B cell (primary cell): ENCODE data around the gene CORO2B. TPM values are rescaled to one million over a fixed set of nuclear protein-coding genes. Genes with fewer than 3 reads are reported as not detected.

Experiments used
- ATAC-seq: fragments of 200-7000 bp; cut with Tn5 transposase; one replicate; pipeline ENCODE4 v1.10.0; 2021; ENCODE audit warnings: low read depth, mild to moderate bottlenecking, moderate number of reproducible peaks, moderate library complexity
- CTCF ChIA-PET: fragments of 350-600 bp; sonication (Branson Sonifier 250); formaldehyde crosslinking; loops from one replicate; lab custom pipeline; 2021; ENCODE audit warnings: antibody characterized with exemption, inconsistent platforms; lab: Charles Lee
- POLR2A ChIA-PET: fragments of 350-600 bp; sonication (Branson Sonifier 250); formaldehyde crosslinking; loops from one replicate; lab custom pipeline; 2021; ENCODE audit warnings: antibody characterized with exemption; lab: Charles Lee
- DNase-seq: peaks from one replicate; pipeline ENCODE4 v3.0.0; 2013
- H2AFZ ChIP-seq: 2 replicates; pipeline ENCODE4 v1.6.1; 2012; ENCODE audit warnings: mild to moderate bottlenecking, low read depth, low read length; ENCODE audit not compliant: insufficient read depth, poor library complexity, severe bottlenecking
- H3K27ac ChIP-seq, 2 donors: 1 replicate in 1 of 2; 2 replicates in 1 of 2; pipeline ENCODE4 v1.5.1; 2012 to 2013; ENCODE audit warnings: low read length in 2 of 2, mild to moderate bottlenecking in 2 of 2, moderate library complexity in 1 of 2
- H3K27me3 ChIP-seq, 4 experiments: fragments of 200-600 bp in 1 of 4; sonication (generic) in 1 of 4; replicated peaks in 1 of 4; 1 replicate in 2 of 4; 2 replicates in 2 of 4; pipeline versions ENCODE4 v1.6.1 to v1.7.0; 2013 to 2016; ENCODE audit warnings: low read length in 3 of 4, mild to moderate bottlenecking in 2 of 4, mixed read lengths in 1 of 4, moderate library complexity in 1 of 4; ENCODE audit not compliant: insufficient read depth in 4 of 4, control insufficient read depth in 3 of 4; ENCODE audit errors: control extremely low read depth in 1 of 4
- H3K36me3 ChIP-seq, 2 experiments: replicated peaks in 1 of 2; 1 replicate in 1 of 2; 2 replicates in 1 of 2; pipeline versions ENCODE4 v1.6.1 to v1.7.1; 2013; ENCODE audit warnings: low read length in 1 of 2; ENCODE audit not compliant: insufficient read depth in 2 of 2, control insufficient read depth in 1 of 2; ENCODE audit errors: control extremely low read depth in 1 of 2, extremely low read depth in 1 of 2
- H3K4me1 ChIP-seq, 2 donors: fragments of 200-600 bp in 1 of 2; sonication (generic) in 1 of 2; 1 replicate in 1 of 2; 2 replicates in 1 of 2; pipeline versions ENCODE4 v1.5.1 to v1.6.1; 2013 to 2017; ENCODE audit warnings: low read length in 2 of 2; ENCODE audit not compliant: control insufficient read depth in 2 of 2, insufficient read depth in 2 of 2
- H3K4me2 ChIP-seq: replicated peaks from 2 replicates; pipeline ENCODE3; 2012; ENCODE audit warnings: mild to moderate bottlenecking, low read depth, low read length; ENCODE audit not compliant: poor library complexity, severe bottlenecking
- H3K4me3 ChIP-seq, 5 experiments: fragments of 200-600 bp in 1 of 5; sonication (generic) in 1 of 5; 1 replicate in 3 of 5; 2 replicates in 2 of 5; pipeline versions ENCODE4 v1.5.1 to v1.7.0; 2011 to 2016; ENCODE audit warnings: low read length in 4 of 5, mild to moderate bottlenecking in 4 of 5, low read depth in 2 of 5, control low read depth in 1 of 5, moderate library complexity in 1 of 5; ENCODE audit not compliant: insufficient read depth in 1 of 5; ENCODE audit errors: control extremely low read depth in 1 of 5, extremely low read depth in 1 of 5
- H3K79me2 ChIP-seq: fragments of 200-600 bp; sonication (generic); one replicate; pipeline ENCODE4 v1.6.0; 2016; ENCODE audit warnings: low read length; ENCODE audit not compliant: control insufficient read depth, insufficient read depth
- H3K9ac ChIP-seq: fragments of 200-600 bp; sonication (generic); 2 replicates; pipeline ENCODE4 v1.6.1; 2017; ENCODE audit warnings: mild to moderate bottlenecking, low read length, moderate library complexity
- H3K9me3 ChIP-seq, 3 donors: one replicate each; pipeline versions ENCODE4 v1.6.1 to v1.7.1; 2013; ENCODE audit warnings: low read length in 2 of 3; ENCODE audit not compliant: control insufficient read depth in 2 of 3, insufficient read depth in 1 of 3; ENCODE audit errors: control extremely low read depth in 1 of 3
- H4K20me1 ChIP-seq: 2 replicates; pipeline ENCODE4 v1.6.0; 2012; ENCODE audit warnings: mild to moderate bottlenecking, low read length; ENCODE audit not compliant: insufficient read depth, control insufficient read depth, poor library complexity, severe bottlenecking
- H3K27ac Mint-ChIP-seq: one replicate; pipeline ENCODE4 v1.8.0; 2021; ENCODE audit warnings: mixed read lengths
- H3K27me3 Mint-ChIP-seq: one replicate; pipeline ENCODE4 v1.8.0; 2021; ENCODE audit warnings: mixed read lengths
- H3K4me1 Mint-ChIP-seq: one replicate; pipeline ENCODE4 v1.8.0; 2021; ENCODE audit warnings: mixed read lengths
- H3K4me3 Mint-ChIP-seq: one replicate; pipeline ENCODE4 v1.8.0; 2021; ENCODE audit warnings: mixed read lengths
- H3K9me3 Mint-ChIP-seq: one replicate; pipeline ENCODE4 v1.8.0; 2022; ENCODE audit warnings: mixed read lengths; ENCODE audit not compliant: insufficient read depth
- EZH2 ChIP-seq: IDR thresholded peaks from 2 replicates; pipeline ENCODE4 v1.6.1; 2012; ENCODE audit warnings: borderline replicate concordance, low read depth, mild to moderate bottlenecking, moderate library complexity, low read length; ENCODE audit not compliant: insufficient read depth, poor library complexity, severe bottlenecking
- WGBS: methylation state at CpG from one replicate; pipeline ENCODE4 v1.1.5; 2013; ENCODE audit warnings: missing lambda C conversion rate; ENCODE audit not compliant: insufficient coverage; 5-methylcytosine and 5-hydroxymethylcytosine counted together
- intact Hi-C: fragments of 100-400 bp; cut with micrococcal nuclease; formaldehyde crosslinking; loops from one replicate; pipeline ENCODE4 v1.10.0; 2022
- polyA plus RNA-seq: library from polyadenylated mRNA; depleted of rRNA; stranded (reverse); fragments of >200 nt; gene quantifications from 2 replicates; pipeline ENCODE4 v1.2.3, GENCODE V29; 2012
- total RNA-seq, 2 donors: library from RNA; stranded (reverse); fragments of 120-200 nt in 1 of 2; gene quantifications; 1 replicate in 1 of 2; 2 replicates in 1 of 2; pipeline versions ENCODE4 v1.2.3 to v1.2.4, GENCODE V29; 2013 to 2022
- TF ChIP-seq, protein P1 (sequence below): fragments of 200-600 bp; IDR thresholded peaks from one replicate; pipeline ENCODE4 v1.8.0; 2022; ENCODE audit warnings: antibody characterized with exemption, mild to moderate bottlenecking

The CORO2B gene
- total and polyA plus RNA-seq, 2 donors (not counting 1 experiment from before 2014, with no cell fraction given), result 9.5 to 11.3 TPM

DNA sequence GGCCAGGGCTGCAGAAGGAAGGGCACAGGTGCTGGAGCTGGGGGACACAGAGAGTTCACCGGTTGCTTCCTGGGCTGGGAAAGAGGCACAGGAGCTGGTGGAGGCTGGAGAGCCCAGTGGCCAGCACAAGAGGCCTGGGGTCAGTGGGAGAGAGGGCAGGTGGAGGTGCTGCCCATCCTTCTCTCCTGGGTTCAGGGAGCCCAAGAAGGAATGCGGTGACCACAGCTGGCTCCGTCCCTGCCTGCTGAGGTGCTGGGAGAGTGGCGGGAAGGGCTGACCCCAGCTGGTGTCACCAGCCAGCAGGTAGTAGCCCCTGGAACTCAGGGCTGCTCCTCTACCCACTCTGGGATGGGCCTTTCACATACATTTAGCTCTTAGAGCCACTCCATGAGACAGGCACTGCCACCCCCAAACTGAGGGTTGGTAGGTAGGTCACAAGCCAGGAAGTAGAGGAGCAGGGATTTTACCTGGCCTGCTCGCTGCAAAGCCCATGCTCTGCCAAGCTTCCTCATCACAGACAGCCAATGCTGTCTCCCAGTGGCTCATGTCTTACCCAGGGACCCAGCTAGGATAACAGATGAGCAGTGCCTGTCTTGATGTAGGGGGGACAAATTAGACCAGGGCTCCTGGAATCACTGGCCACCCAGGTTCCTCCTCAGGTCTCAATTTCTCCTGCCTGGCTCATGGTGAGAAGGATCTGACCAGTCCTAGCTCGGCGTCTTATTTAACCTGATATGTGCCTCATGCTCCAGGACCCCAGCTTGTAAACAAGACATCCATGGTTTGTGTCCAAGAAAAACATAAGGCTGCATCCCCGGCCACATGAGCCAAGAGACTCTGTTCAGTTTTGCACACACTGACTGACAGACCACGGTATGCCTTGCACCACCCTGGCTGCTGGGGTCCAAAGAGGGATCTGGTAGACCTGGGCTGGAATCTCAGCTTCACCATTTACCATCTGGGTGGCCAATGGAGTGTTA, 119.2 kb downstream of the CORO2B start:
- H3K27me3 Mint-ChIP-seq, result peaks cover 5% of the 10 kb centered on the region
- Histone ChIP-seq H3K36me3 (no peaks in the 10 kb centered on the region), H3K4me2 (no peak overlapping the region), H3K4me3 (no peak overlapping the region), H2AFZ (no peak overlapping the region), H3K27me3 (no peaks in the 10 kb centered on the region), H4K20me1 (no peaks in the 10 kb centered on the region), H3K79me2 (no peaks in the 10 kb centered on the region), H3K9me3 (no peaks in the 10 kb centered on the region), H3K9ac (no peak overlapping the region), H3K4me1 (no peaks in the 10 kb centered on the region), H3K27ac (no peak overlapping the region)
- TF ChIP-seq, protein P1, sequence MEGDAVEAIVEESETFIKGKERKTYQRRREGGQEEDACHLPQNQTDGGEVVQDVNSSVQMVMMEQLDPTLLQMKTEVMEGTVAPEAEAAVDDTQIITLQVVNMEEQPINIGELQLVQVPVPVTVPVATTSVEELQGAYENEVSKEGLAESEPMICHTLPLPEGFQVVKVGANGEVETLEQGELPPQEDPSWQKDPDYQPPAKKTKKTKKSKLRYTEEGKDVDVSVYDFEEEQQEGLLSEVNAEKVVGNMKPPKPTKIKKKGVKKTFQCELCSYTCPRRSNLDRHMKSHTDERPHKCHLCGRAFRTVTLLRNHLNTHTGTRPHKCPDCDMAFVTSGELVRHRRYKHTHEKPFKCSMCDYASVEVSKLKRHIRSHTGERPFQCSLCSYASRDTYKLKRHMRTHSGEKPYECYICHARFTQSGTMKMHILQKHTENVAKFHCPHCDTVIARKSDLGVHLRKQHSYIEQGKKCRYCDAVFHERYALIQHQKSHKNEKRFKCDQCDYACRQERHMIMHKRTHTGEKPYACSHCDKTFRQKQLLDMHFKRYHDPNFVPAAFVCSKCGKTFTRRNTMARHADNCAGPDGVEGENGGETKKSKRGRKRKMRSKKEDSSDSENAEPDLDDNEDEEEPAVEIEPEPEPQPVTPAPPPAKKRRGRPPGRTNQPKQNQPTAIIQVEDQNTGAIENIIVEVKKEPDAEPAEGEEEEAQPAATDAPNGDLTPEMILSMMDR, result no peak
- TF ChIP-seq EZH2, result no peak
- intact Hi-C loops, result no loop called here
- no peaks in the 10 kb centered on the region for H3K4me1 Mint-ChIP-seq
- DNase-seq (no peak), ATAC-seq (no peak)
- H3K27ac Mint-ChIP-seq, result no peak overlapping the region
- H3K4me3 Mint-ChIP-seq, result no peak overlapping the region
- no peaks in the 10 kb centered on the region for H3K9me3 Mint-ChIP-seq
- CTCF ChIA-PET, result interaction anchor here (0.6 to 1.5 kb wide), 2 partner anchors 24 to 27 kb away, joined by 3 to 4 read pairs; no protein-coding TSS in a partner anchor
- 92% methylated on average over 9 of the region's 9 CpGs for WGBS
- POLR2A ChIA-PET, result no interaction called here

DNA sequence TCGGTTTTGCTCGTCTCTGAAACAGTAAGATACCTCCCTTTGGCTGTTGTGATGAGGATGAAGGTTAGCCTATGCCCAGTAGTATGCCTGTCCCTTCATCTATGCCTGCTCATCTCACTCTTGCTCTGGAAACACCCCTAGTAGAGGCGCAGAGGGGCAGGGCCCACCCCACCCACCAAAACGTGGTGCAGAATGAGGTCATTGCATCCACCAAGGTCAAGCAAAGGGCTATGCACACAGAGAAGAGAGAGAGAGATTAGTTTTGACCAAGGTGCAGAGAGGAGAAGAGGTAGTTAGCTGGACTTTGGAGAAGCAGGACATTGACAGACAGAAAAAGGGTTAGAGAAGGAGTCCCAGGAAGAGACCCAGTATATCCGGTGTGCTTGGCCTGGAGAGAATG, 119.9 kb downstream of the CORO2B start:
- H4K20me1 ChIP-seq, result no peaks in the 10 kb centered on the region
- H3K9ac ChIP-seq, result no peak overlapping the region
- intact Hi-C loops, result no loop called here
- H3K4me3 ChIP-seq, result no peak overlapping the region
- no peaks in the 10 kb centered on the region for H3K4me1 Mint-ChIP-seq
- H3K4me2 ChIP-seq, result no peak overlapping the region
- ChIA-PET CTCF (interaction anchor here (0.6 to 1.5 kb wide), 2 partner anchors 25 to 28 kb away, joined by 3 to 4 read pairs; no protein-coding TSS in a partner anchor), POLR2A (no interaction called here)
- no peak overlapping the region for H3K27ac ChIP-seq
- peaks cover 5% of the 10 kb centered on the region for H3K27me3 Mint-ChIP-seq
- H3K27ac Mint-ChIP-seq, result no peak overlapping the region
- no peak for DNase-seq
- no peak for ATAC-seq
- H3K36me3 ChIP-seq, result no peaks in the 10 kb centered on the region
- TF ChIP-seq EZH2, result no peak
- TF ChIP-seq, protein P1, result no peak
- H3K4me1 ChIP-seq, result no peaks in the 10 kb centered on the region
- H2AFZ ChIP-seq, result no peak overlapping the region
- H3K9me3 Mint-ChIP-seq, result no peaks in the 10 kb centered on the region
- WGBS, result 93% methylated on average over 1 of the region's 5 CpGs
- H3K9me3 ChIP-seq, result no peaks in the 10 kb centered on the region
- H3K79me2 ChIP-seq, result no peaks in the 10 kb centered on the region
- H3K4me3 Mint-ChIP-seq, result no peak overlapping the region
- H3K27me3 ChIP-seq, result no peaks in the 10 kb centered on the region
